ENCODE results near the gene KCNK3.

The KCNK3 gene

DNA sequence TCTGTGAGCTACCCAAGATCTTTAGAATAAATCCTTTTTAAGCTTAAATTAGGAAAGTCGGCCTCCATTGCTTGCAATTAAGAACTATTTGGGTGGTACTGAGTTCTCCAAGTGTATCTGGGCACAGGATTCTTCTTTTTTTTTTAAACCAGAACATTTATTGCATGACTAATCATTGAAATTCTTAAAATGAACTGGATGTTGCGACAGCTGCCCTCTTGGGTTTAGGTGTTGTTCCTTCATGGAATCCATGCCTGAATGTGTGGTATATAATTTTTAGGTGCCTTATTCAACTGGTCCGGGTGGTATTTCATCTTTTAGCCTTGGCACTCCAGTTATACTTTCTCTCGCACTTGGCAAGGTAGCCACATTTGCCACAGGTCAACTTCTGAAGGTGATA lies 14.5 kb upstream of the KCNK3 start:
- H3K4me3 ChIP-seq (ENCODE audit: low read length), result peak overlapping the region; percentile 32
- H3K9me3 ChIP-seq (ENCODE audit: control insufficient read depth, low read length), result no peaks in the 10 kb centered on the region
- H3K27me3 ChIP-seq (replicated peaks; ENCODE audit: control insufficient read depth, insufficient read depth, low read length), result peaks cover 11% of the 10 kb centered on the region
- peak; percentile 61 for DNase-seq (ENCODE audit: low read depth)
- H3K9ac ChIP-seq (ENCODE audit: low read length), result no peak overlapping the region
- H3K36me3 ChIP-seq (ENCODE audit: control insufficient read depth, insufficient read depth, low read length, severe bottlenecking), result no peaks in the 10 kb centered on the region
- peaks cover 20% of the 10 kb centered on the region for H3K4me1 ChIP-seq (ENCODE audit: control insufficient read depth, insufficient read depth, low read length)

GRCh38 chr2:26679867-26680266 lies 12.7 kb upstream of the KCNK3 start:
- Histone ChIP-seq H3K4me3 (ENCODE audit: low read length) (no peak overlapping the region), H3K4me1 (ENCODE audit: control insufficient read depth, insufficient read depth, low read length) (peaks cover 20% of the 10 kb centered on the region), H3K9ac (ENCODE audit: low read length) (no peak overlapping the region), H3K36me3 (ENCODE audit: control insufficient read depth, insufficient read depth, low read length, severe bottlenecking) (no peaks in the 10 kb centered on the region), H3K9me3 (ENCODE audit: control insufficient read depth, low read length) (no peaks in the 10 kb centered on the region), H3K27me3 (replicated peaks; ENCODE audit: control insufficient read depth, insufficient read depth, low read length) (peaks cover 5% of the 10 kb centered on the region)
- DNase-seq (ENCODE audit: low read depth), result no peak

DNA sequence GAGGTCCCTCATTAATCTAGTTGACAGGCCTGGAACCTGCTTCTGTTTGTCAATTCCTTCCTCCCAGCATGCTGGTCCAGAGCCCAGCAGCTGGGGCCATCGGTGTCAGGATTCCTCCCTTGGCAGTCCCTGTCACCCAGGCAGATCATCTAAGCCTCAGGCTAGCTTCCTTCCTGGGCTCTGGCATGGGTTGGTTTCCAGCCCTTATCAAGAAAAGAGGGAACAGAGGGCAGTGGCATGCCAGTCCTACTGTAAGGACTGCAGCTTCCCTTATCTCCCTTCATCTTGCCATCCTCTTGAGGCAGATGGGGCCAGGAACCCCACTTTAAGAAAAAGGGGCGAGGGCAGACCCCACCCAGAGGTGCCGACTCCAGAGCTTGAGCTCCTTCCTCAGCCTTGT lies 10.9 kb upstream of the KCNK3 start:
- Histone ChIP-seq H3K36me3 (ENCODE audit: control insufficient read depth, insufficient read depth, low read length, severe bottlenecking) (no peaks in the 10 kb centered on the region), H3K27me3 (replicated peaks; ENCODE audit: control insufficient read depth, insufficient read depth, low read length) (peaks cover 10% of the 10 kb centered on the region), H3K4me3 (ENCODE audit: low read length) (no peak overlapping the region), H3K9ac (ENCODE audit: low read length) (no peak overlapping the region), H3K9me3 (ENCODE audit: control insufficient read depth, low read length) (no peaks in the 10 kb centered on the region), H3K4me1 (ENCODE audit: control insufficient read depth, insufficient read depth, low read length) (peaks cover 20% of the 10 kb centered on the region)
- no peak for DNase-seq (ENCODE audit: low read depth)

- peak; percentile 17 for DNase-seq (ENCODE audit: low read depth)
- Histone ChIP-seq H3K4me1 (ENCODE audit: control insufficient read depth, insufficient read depth, low read length) (peaks cover 20% of the 10 kb centered on the region), H3K27me3 (replicated peaks; ENCODE audit: control insufficient read depth, insufficient read depth, low read length) (peaks cover 12% of the 10 kb centered on the region)
Observed at GRCh38 chr2:26682155-26682554, 10.4 kb upstream of the KCNK3 start.

DNA sequence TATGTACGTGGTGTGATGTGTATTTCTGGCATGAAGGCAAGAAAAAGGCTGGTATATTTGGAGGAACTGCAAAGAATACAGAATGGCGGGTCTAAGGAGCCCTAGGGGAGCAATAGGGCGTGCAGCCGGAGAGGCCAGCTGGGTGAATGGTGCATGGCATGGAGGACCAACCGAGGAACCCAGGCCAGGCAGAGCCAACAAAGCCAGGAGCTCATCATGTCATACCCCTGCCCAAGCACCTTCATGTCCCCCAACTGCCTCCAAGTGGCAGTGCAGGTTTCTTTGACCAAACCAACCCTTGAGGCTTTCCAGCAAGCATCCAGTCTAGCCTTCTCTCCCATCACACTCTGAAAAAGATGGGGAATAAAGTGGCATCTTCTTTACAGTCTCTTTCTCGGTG lies 8.9 kb upstream of the KCNK3 start:
- Histone ChIP-seq H3K4me1 (ENCODE audit: control insufficient read depth, insufficient read depth, low read length) (peaks cover 7% of the 10 kb centered on the region), H3K9me3 (ENCODE audit: control insufficient read depth, low read length) (no peaks in the 10 kb centered on the region), H3K36me3 (ENCODE audit: control insufficient read depth, insufficient read depth, low read length, severe bottlenecking) (no peaks in the 10 kb centered on the region), H3K9ac (ENCODE audit: low read length) (no peak overlapping the region), H3K4me3 (ENCODE audit: low read length) (no peak overlapping the region), H3K27me3 (replicated peaks; ENCODE audit: control insufficient read depth, insufficient read depth, low read length) (peaks cover 22% of the 10 kb centered on the region)
- no peak for DNase-seq (ENCODE audit: low read depth)

More at GRCh38 chr2:26682155-26682554, 10.4 kb upstream of the KCNK3 start:
- Histone ChIP-seq H3K9me3 (ENCODE audit: control insufficient read depth, low read length) (no peaks in the 10 kb centered on the region), H3K4me3 (ENCODE audit: low read length) (no peak overlapping the region), H3K9ac (ENCODE audit: low read length) (no peak overlapping the region), H3K36me3 (ENCODE audit: control insufficient read depth, insufficient read depth, low read length, severe bottlenecking) (no peaks in the 10 kb centered on the region)

- peaks cover 32% of the 10 kb centered on the region for H3K27me3 ChIP-seq (replicated peaks; ENCODE audit: control insufficient read depth, insufficient read depth, low read length)
- H3K4me1 ChIP-seq (ENCODE audit: control insufficient read depth, insufficient read depth, low read length), result peaks cover 6% of the 10 kb centered on the region
- H3K9ac ChIP-seq (ENCODE audit: low read length), result no peak overlapping the region
- no peaks in the 10 kb centered on the region for H3K9me3 ChIP-seq (ENCODE audit: control insufficient read depth, low read length)
- H3K36me3 ChIP-seq (ENCODE audit: control insufficient read depth, insufficient read depth, low read length, severe bottlenecking), result no peaks in the 10 kb centered on the region
- H3K4me3 ChIP-seq (ENCODE audit: low read length), result no peak overlapping the region
- no peak for DNase-seq (ENCODE audit: low read depth)
Observed at GRCh38 chr2:26685341-26685740, 7.2 kb upstream of the KCNK3 start.

DNA sequence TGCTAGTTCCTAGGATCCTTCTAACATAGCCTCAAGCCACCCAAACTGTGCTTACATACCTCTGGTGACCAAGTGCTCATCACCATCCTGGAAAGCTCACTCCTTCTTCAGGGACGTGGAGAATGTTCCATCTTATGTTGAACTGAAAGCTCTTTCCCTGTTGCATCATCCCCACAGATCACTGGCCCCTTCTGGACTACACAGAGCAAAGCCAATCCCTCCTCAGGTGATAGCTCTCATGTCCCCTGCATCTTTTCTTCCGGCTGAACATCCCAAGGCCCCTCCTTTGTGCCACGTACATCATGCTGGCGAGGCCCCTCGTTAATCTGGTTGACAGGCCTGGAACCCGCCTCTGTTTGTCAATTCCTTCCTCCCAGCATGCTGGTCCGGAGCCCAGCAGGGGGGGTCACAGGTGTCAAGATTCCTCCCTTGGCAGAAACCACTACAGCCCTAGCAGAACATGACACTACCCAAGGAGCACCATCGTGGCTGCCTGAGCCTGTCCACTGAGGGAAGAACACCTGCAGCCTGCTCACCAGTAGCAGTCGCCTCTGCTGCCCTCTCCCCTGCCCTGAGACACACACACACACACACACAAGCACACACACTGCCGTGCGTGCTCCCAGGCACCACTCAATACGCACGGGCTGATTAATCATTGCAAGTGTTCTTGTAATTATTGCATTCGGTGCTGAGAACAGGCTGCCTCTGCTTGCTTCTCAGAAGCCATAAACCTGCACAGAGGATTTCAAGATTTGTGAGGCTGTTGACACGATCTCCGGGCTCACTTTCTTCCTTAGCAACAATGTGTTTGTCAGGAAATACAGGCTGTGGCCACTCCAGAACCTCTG lies 6.3 kb upstream of the KCNK3 start:
- H3K4me3 ChIP-seq (ENCODE audit: low read length), result no peak overlapping the region
- no peaks in the 10 kb centered on the region for H3K36me3 ChIP-seq (ENCODE audit: control insufficient read depth, insufficient read depth, low read length, severe bottlenecking)
- DNase-seq (ENCODE audit: low read depth), result no peak
- H3K9me3 ChIP-seq (ENCODE audit: control insufficient read depth, low read length), result no peaks in the 10 kb centered on the region
- peaks cover 6% of the 10 kb centered on the region for H3K4me1 ChIP-seq (ENCODE audit: control insufficient read depth, insufficient read depth, low read length)
- H3K27me3 ChIP-seq (replicated peaks; ENCODE audit: control insufficient read depth, insufficient read depth, low read length), result peaks cover 41% of the 10 kb centered on the region
- no peak overlapping the region for H3K9ac ChIP-seq (ENCODE audit: low read length)

GRCh38 chr2:26687328-26687727 lies 5.2 kb upstream of the KCNK3 start:
- peaks cover 45% of the 10 kb centered on the region for H3K27me3 ChIP-seq (replicated peaks; ENCODE audit: control insufficient read depth, insufficient read depth, low read length)
- peaks cover 12% of the 10 kb centered on the region for H3K4me1 ChIP-seq (ENCODE audit: control insufficient read depth, insufficient read depth, low read length)
- DNase-seq (ENCODE audit: low read depth), result no peak
- no peaks in the 10 kb centered on the region for H3K36me3 ChIP-seq (ENCODE audit: control insufficient read depth, insufficient read depth, low read length, severe bottlenecking)
- no peak overlapping the region for H3K9ac ChIP-seq (ENCODE audit: low read length)
- H3K4me3 ChIP-seq (ENCODE audit: low read length), result no peak overlapping the region
- H3K9me3 ChIP-seq (ENCODE audit: control insufficient read depth, low read length), result no peaks in the 10 kb centered on the region

DNA sequence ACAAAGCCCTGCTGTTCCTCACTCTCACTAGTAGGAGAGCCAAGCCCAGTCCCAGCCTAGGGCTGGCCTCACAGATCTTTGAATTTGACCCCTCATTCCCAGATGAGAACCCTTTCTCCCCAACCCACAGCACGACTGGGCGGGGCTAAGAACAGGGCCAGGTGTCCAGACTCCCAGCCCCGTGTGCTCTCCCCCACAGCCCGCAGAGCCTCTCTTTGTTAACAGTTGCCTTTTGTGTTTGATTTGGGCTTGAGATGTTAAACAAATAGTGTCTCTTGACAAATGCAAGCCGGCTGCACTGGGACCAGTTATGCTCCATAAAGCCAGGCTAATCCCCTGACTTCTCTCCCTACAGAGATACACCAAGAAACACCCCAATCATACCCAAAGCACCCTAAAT lies 4.7 kb upstream of the KCNK3 start:
- no peak overlapping the region for H3K9ac ChIP-seq (ENCODE audit: low read length)
- H3K9me3 ChIP-seq (ENCODE audit: control insufficient read depth, low read length), result no peaks in the 10 kb centered on the region
- peaks cover 12% of the 10 kb centered on the region for H3K4me1 ChIP-seq (ENCODE audit: control insufficient read depth, insufficient read depth, low read length)
- DNase-seq (ENCODE audit: low read depth), result no peak
- peaks cover 45% of the 10 kb centered on the region for H3K27me3 ChIP-seq (replicated peaks; ENCODE audit: control insufficient read depth, insufficient read depth, low read length)
- no peak overlapping the region for H3K4me3 ChIP-seq (ENCODE audit: low read length)
- H3K36me3 ChIP-seq (ENCODE audit: control insufficient read depth, insufficient read depth, low read length, severe bottlenecking), result no peaks in the 10 kb centered on the region

DNA sequence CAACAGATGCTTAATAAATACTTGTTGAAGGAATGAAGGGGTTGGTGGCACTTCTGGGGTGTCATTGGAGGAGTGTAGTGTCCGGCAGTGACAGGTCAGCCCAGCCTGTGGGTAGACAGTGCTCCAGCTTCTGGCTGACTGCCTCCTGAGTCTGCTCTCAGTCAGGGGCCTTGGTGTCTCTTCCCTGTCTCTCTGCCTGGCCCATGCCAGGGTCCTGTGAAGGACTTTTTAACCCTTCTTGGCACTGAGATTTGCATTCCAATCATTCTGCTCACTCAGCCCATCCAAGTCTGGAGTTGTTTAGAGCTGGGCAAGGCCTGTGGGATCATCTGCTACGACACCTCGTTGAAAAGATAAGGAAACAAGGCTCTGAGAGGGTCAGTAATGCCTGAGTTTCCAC lies 1.4 kb upstream of the KCNK3 start:
- H3K9ac ChIP-seq (ENCODE audit: low read length), result no peak overlapping the region
- H3K4me1 ChIP-seq (ENCODE audit: control insufficient read depth, insufficient read depth, low read length), result peaks cover 29% of the 10 kb centered on the region
- no peak overlapping the region for H3K4me3 ChIP-seq (ENCODE audit: low read length)
- H3K36me3 ChIP-seq (ENCODE audit: control insufficient read depth, insufficient read depth, low read length, severe bottlenecking), result no peaks in the 10 kb centered on the region
- no peak for DNase-seq (ENCODE audit: low read depth)
- peaks cover 50% of the 10 kb centered on the region for H3K27me3 ChIP-seq (replicated peaks; ENCODE audit: control insufficient read depth, insufficient read depth, low read length)
- H3K9me3 ChIP-seq (ENCODE audit: control insufficient read depth, low read length), result no peaks in the 10 kb centered on the region

GRCh38 chr2:26691881-26692278 lies 642 bp upstream of the KCNK3 start:
- Histone ChIP-seq H3K9ac (ENCODE audit: low read length) (peak overlapping the region; percentile 57), H3K4me3 (ENCODE audit: low read length) (peak overlapping the region; percentile 58), H3K27me3 (replicated peaks; ENCODE audit: control insufficient read depth, insufficient read depth, low read length) (peaks cover 47% of the 10 kb centered on the region), H3K9me3 (ENCODE audit: control insufficient read depth, low read length) (no peaks in the 10 kb centered on the region), H3K4me1 (ENCODE audit: control insufficient read depth, insufficient read depth, low read length) (peaks cover 36% of the 10 kb centered on the region), H3K36me3 (ENCODE audit: control insufficient read depth, insufficient read depth, low read length, severe bottlenecking) (no peaks in the 10 kb centered on the region)
- DNase-seq (ENCODE audit: low read depth), result no peak
